KBM-7 (cell line): ENCODE measurements around the gene DLG5.

Experiments used
- DNase-seq: peaks from one replicate; pipeline ENCODE4 v3.0.0-alpha.2; 2015
- in situ Hi-C: fragments of 300-500 bp; cut with MboI; formaldehyde crosslinking; loops from 2 replicates; pipeline ENCODE4 v1.14.3; 2020; ENCODE audit warnings: low sequenced_read_pairs, low pct_unique_long_range_greater_than_20kb, mixed read lengths

The DLG5 gene

GRCh38 chr10:77810446-77811335 is 115.9 kb downstream of the DLG5 start:
- no peak for DNase-seq
- in situ Hi-C loops: no loop called here

GRCh38 chr10:77809336-77809735 is 117.2 kb downstream of the DLG5 start:
- no peak for DNase-seq
- in situ Hi-C loops: no loop called here

- in situ Hi-C loops: no loop called here
- DNase-seq: no peak
These were observed 118.8 kb downstream of the DLG5 start for GRCh38 chr10:77807706-77808105.

- DNase-seq: no peak
- in situ Hi-C loops: no loop called here
These were observed 119.9 kb downstream of the DLG5 start for GRCh38 chr10:77806511-77807157.

GRCh38 chr10:77805676-77806075 is 120.9 kb downstream of the DLG5 start:
- DNase-seq: no peak
- in situ Hi-C loops: no loop called here

GRCh38 chr10:77804371-77804770 is 122.2 kb downstream of the DLG5 start:
- in situ Hi-C loops: no loop called here
- DNase-seq: no peak

GRCh38 chr10:77801474-77802161 is 124.9 kb downstream of the DLG5 start:
- in situ Hi-C loops: no loop called here
- no peak for DNase-seq

GRCh38 chr10:77800738-77801266 is 125.8 kb downstream of the DLG5 start:
- in situ Hi-C loops: no loop called here
- no peak for DNase-seq

GRCh38 chr10:77800320-77800719 is 126.2 kb downstream of the DLG5 start:
- no peak for DNase-seq
- in situ Hi-C loops: no loop called here

- no peak for DNase-seq
- in situ Hi-C loops: no loop called here
These were observed 127.2 kb downstream of the DLG5 start for GRCh38 chr10:77799352-77799751.

GRCh38 chr10:77798940-77799339 is 127.6 kb downstream of the DLG5 start:
- in situ Hi-C loops: no loop called here
- no peak for DNase-seq

GRCh38 chr10:77796311-77796915 is 130.1 kb downstream of the DLG5 start:
- in situ Hi-C loops: no loop called here
- no peak for DNase-seq

- in situ Hi-C loops: no loop called here
- no peak for DNase-seq
These were observed 131.0 kb downstream of the DLG5 start for GRCh38 chr10:77795426-77796055.

- in situ Hi-C loops: no loop called here
- no peak for DNase-seq
These were observed 132.1 kb downstream of the DLG5 start for GRCh38 chr10:77794256-77795142.

- DNase-seq: no peak
- in situ Hi-C loops: no loop called here
These were observed 132.7 kb downstream of the DLG5 start for GRCh38 chr10:77793831-77794230.

GRCh38 chr10:77792155-77792554 is 134.4 kb downstream of the DLG5 start:
- DNase-seq: no peak
- in situ Hi-C loops: no loop called here

GRCh38 chr10:77791506-77791905 is 135.0 kb downstream of the DLG5 start:
- in situ Hi-C loops: no loop called here
- DNase-seq: no peak

- in situ Hi-C loops: no loop called here
These were observed 136.7 kb downstream of the DLG5 start for GRCh38 chr10:77789861-77790260.

More at GRCh38 chr10:77789861-77790260, 136.7 kb downstream of the DLG5 start:
- DNase-seq: no peak
